ENCODE data around the gene GFOD1. TPM values are rescaled to one million over a fixed set of nuclear protein-coding genes. Genes with fewer than 3 reads are reported as not detected.

The GFOD1 gene
- 1 to 10 TPM; 1.6 to 2.5 (median 1.8) TPM for polyA plus RNA-seq (ENCODE audit: insufficient read length in 4 of 4)

DNA sequence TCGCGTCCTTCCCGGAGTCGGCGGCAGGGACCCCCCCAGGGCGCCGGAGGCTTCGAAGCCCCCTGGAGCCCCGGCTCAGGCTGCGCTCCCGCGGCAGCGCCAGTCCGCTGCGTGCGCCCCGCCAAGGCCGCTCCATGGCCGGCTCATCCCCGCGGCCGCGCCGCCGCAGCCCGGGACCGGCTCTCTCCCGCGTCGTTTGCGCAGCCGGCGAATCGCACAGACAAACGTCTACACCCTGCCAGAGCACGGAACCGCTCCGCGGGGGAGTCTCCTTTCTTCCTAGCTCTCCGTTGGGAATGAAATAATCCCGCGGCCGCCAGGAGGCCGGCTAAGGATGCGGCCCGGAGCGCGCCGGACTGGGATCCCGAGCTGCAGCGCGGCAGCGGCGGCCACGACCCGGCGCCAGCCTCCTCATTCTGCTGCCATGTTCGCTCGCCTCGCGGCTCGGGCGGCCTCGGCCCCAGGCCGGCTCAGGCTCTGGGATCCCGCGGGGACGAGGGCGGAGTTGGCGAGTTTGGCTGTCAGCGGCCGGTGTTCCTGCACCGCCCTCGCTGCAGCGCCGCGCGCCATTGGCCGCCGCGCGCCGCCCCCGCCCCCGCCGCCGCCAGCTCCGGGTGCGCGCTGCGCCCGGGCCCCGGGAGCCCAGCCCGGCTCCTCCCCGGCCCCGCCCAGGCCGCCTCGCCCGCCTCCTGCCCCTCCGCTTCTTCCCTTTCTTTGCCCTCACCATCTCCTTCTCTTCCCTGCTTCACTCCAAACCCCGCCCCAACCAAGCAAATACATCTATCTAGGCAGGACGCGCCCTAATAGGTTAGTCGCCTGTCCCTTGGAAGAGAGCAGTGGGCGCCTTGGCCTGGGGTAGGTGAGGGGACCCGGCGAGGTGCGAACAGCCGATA is at the start of gene GFOD1:
Gene GFOD1 (minus strand): TSS at position 479 of the 893 bp plus-strand sequence. CDS start 710 bp downstream, outside the sequence.
- peak in 1 of 4 donors; percentile 52 for DNase-seq (ENCODE audit: low read depth in 4 of 4, low spot score in 3 of 4)

- DNase-seq (ENCODE audit: low read depth in 4 of 4, low spot score in 3 of 4): no peak
Measured at GRCh38 chr6:13536796-13537526, 49.6 kb upstream of the GFOD1 start.

- no peak for DNase-seq (ENCODE audit: low read depth in 4 of 4, low spot score in 3 of 4)
Measured at GRCh38 chr6:13535306-13535705, 47.9 kb upstream of the GFOD1 start.

DNA sequence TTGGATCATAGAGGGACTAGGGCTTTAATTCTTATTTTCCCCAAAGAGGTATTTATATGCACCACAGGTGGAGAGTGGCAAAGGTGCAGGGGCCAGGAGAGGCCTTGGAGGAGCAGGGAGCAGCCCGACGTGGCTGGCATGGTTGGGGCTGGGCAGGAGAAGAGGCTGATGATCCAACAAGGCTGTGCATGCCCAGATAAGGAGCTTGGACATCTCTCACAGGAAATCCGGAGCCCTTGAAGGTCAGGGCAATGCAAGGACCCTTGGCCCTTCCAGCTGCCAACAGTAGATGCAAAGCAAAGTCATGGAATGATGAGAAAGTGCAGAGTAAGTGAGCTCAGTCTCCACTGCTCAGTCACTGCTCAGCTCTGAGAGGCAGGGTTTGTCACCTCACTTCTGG is 47.1 kb upstream of the GFOD1 start:
- no peak for DNase-seq (ENCODE audit: low read depth in 4 of 4, low spot score in 3 of 4)

- DNase-seq (ENCODE audit: low read depth in 4 of 4, low spot score in 3 of 4): no peak
Measured at GRCh38 chr6:13531956-13532355, 44.6 kb upstream of the GFOD1 start.

DNA sequence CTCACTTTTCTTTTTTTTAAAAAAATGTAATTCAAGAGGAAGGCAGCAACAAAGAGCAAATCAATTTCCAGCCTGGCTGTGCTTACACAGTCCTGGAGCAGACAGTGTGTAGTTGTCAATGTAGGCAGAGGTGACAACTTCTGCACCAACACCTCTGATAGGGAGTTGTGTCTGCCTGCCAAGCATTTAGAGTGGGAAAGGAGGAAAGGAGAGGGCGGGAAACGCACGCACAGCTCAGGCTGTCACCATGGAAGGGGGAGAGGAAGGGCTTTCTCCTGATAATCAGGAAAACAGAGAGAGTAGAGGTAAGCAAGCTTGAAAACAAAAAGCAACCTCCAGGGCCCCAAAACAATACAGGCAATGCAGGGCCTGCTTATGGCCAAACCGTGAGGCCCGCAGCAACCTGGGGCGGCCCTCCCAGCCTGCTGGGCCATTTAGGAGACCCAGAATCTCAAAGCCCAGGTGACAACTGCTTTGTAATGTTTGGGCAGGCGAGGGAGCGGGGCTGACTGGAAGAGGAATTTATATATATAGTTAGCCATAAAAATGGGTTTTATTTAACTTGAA is 41.5 kb upstream of the GFOD1 start:
- no peak for DNase-seq (ENCODE audit: low read depth in 4 of 4, low spot score in 3 of 4)

DNA sequence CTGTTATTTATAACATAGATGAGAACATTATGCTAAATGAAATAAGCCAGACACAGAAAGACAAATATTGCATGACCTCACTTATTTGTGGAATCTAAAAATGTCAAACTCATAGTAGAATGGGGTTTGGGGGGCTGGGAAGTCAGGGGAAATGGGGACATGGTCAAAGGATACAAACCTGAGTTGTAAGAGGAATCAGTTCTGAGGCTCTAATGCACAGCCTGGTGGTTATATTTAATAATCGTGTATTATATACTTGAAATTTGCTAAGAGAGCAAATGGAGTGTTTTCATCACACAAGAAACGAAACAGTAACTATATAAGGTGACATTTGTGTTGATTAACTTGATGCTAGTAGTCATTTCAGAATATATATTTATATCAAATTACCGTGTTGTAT is 40.8 kb upstream of the GFOD1 start:
- DNase-seq (ENCODE audit: low read depth in 4 of 4, low spot score in 3 of 4): no peak

DNA sequence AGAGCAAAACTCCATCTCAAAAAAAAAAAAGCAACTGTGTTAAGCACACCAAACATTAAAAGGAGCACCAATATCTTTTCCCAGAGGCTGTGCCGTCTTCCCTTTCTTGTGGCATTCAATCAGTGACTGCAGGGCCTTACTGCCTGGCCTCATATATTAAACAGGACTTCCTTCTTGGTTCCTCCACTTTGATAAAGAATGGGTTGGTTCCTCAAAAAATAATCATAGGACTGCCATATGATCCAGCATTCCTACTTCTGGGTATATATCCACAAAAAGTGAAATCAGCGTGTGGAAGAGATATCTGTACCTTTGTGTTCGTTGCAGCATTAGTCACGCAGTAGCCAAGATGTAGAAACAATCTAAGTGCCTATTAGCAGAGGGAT is 40.3 kb upstream of the GFOD1 start:
- DNase-seq (ENCODE audit: low read depth in 4 of 4, low spot score in 3 of 4): no peak

DNA sequence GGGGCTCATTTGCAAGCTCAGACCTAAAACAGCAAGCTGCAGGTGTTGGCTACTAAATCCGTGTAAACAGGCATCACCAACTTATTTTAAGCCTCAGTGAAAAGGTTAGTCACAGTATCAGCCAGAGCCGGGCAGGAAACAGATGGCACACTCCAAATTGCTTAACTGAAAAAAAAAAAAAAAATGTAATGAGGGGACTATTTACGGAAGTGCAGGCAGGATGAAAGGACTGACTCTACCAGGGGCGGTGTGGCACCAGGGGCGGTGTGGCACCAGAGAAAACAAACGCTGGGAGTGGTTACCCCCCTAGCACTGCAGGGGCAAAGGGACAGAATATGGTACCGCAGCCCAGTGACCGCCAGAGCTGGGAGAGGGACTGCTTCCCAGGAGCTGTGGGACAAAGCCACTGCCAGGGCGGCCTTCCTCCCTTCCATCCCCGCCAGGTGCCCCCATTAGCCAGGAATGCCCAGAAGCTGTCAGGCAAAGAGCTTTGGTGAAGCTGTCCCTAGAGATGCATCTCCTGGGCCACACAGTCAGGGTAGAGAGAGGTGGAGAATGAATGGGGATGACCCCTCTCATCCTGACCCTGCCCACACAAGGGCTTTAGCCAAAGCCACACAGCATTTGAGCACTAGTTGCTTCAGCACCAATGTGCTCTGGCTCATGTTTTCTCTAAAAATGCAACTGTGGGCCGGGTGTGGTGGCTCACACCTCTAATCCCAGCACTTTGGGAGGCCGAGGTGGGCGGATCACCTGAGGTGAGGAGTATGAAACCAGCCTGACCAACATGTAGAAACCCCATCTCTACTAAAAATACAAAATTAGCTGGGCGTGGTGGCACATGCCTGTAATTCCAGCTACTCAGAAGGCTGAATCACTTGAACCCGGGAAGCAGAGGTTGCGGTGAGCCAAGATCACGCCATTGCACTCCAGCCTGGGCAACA is 39.6 kb upstream of the GFOD1 start:
- no peak for DNase-seq (ENCODE audit: low read depth in 4 of 4, low spot score in 3 of 4)

GRCh38 chr6:13526357-13526726 is 38.9 kb upstream of the GFOD1 start:
- no peak for DNase-seq (ENCODE audit: low read depth in 4 of 4, low spot score in 3 of 4)

GRCh38 chr6:13524801-13525508 is 37.6 kb upstream of the GFOD1 start:
- no peak for DNase-seq (ENCODE audit: low read depth in 4 of 4, low spot score in 3 of 4)

DNA sequence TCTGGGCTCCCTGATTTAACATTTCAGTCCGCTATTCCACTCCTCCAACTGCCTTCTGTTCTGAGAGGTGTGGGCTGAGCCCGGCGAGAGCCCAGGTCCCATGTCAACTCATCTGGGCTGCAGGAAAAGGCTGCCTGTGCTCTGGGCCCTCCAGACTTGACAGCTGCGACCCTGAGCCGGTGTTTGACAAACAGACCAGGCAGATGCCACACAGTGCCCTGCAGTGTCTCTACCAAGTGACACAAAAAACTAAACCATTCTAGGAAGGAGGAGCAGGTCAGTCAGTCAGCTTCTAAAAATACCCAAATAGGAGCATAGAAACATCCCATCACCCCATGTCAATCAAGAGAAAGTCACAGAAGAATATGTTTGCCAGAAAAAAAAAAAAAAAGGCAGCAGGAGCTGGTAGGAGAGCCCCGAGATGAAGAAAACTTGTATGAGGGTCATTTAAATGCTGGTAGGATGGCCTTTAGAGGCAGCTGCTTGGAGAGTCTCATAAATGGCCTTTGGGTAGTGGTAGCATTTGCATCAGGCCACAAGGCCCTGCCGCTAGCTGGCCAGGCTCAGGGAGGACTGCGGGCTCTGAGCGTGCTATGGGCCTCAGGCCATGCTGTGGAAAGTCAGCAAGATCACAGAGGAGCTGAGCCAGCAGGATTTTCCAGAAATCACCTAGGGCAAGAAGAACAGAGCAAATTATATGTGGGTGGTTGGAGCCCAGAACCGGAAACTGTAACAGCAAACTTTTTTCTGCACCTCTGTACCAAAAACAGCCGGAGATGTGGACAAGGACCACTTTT is 36.6 kb upstream of the GFOD1 start:
- no peak for DNase-seq (ENCODE audit: low read depth in 4 of 4, low spot score in 3 of 4)

- DNase-seq (ENCODE audit: low read depth in 4 of 4, low spot score in 3 of 4): no peak
Measured at GRCh38 chr6:13522656-13523055, 35.3 kb upstream of the GFOD1 start.

DNA sequence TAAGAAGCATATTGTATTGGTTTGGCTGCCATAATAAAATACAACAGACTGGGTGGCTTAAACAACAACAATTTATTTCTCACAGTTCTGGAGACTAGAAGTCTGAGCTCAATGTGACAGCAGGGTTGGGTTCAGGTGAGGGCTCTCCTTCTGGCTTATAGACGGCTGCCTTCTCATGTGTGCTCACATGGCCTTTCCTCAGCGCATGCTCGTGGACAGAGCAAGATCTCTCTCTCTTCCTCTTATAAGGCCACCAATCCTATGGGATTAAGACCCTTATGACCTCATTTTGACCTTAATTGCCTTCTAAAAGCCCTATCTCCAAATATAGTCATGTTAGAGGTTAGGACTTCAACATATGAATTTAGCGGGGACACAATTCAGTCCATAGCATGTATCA is 32.4 kb upstream of the GFOD1 start:
- DNase-seq (ENCODE audit: low read depth in 4 of 4, low spot score in 3 of 4): no peak

DNA sequence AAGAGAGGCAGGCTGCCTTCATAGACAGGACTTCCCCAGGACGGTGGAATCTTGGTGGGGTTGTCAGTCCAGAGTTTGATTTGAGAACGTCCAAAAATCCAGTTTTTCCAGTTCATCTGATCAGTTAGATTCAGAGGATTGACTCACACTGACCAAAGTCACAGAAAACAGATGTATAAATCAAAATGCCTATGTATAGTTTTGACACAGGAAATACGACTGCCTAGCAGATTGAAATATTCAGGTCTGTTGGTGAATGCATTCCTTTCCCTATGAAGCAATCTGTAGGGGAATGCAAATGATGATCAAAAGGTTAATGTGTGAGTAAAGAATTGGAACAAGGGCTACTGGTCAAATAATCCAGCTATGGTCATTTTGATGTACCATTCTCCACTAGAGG is 29.7 kb upstream of the GFOD1 start:
- DNase-seq (ENCODE audit: low read depth in 4 of 4, low spot score in 3 of 4): no peak

GRCh38 chr6:13515912-13516311 is 28.5 kb upstream of the GFOD1 start:
- DNase-seq (ENCODE audit: low read depth in 4 of 4, low spot score in 3 of 4): no peak

GRCh38 chr6:13513626-13514502 is 26.5 kb upstream of the GFOD1 start:
- DNase-seq (ENCODE audit: low read depth in 4 of 4, low spot score in 3 of 4): no peak

GRCh38 chr6:13512900-13513299 is 25.5 kb upstream of the GFOD1 start:
- no peak for DNase-seq (ENCODE audit: low read depth in 4 of 4, low spot score in 3 of 4)
